SU-DHL-6 (cell line): ENCODE measurements around the gene SLC25A25.

Experiments used
- H2AFZ ChIP-seq: fragments of 200-600 bp; sonication (generic); 2 replicates; pipeline ENCODE4 v1.6.1; 2014; ENCODE audit warnings: low read depth, mild to moderate bottlenecking, moderate library complexity, mixed read lengths, antibody characterized with exemption, low read length; ENCODE audit not compliant: severe bottlenecking
- H3F3A ChIP-seq: fragments of 200-600 bp; shearing (Covaris generic); 2 replicates; pipeline ENCODE4 v1.6.0; 2016; ENCODE audit warnings: antibody characterized with exemption, mild to moderate bottlenecking; ENCODE audit not compliant: insufficient read depth
- H3K27ac ChIP-seq: fragments of 200-600 bp; sonication (generic); 2 replicates; pipeline ENCODE4 v1.5.1; 2016; ENCODE audit warnings: low read depth, mild to moderate bottlenecking, low read length, moderate library complexity, mixed read lengths
- H3K27me3 ChIP-seq: fragments of 200-600 bp; sonication (generic), shearing (Covaris generic); 2 replicates; pipeline ENCODE4 v1.6.0; 2014; ENCODE audit warnings: mild to moderate bottlenecking, low read length
- H3K36me3 ChIP-seq: fragments of 200-600 bp; sonication (generic); 2 replicates; pipeline ENCODE4 v1.6.1; 2014; ENCODE audit warnings: mild to moderate bottlenecking, low read length, mixed read lengths
- H3K4me2 ChIP-seq: fragments of 300-600, 200-600 bp; shearing (Covaris generic), sonication (generic); 2 replicates; pipeline ENCODE4 v1.6.0; 2014; ENCODE audit warnings: low read length, low read depth, mild to moderate bottlenecking; ENCODE audit not compliant: poor library complexity, severe bottlenecking
- H3K4me3 ChIP-seq: fragments of 200-600 bp; sonication (generic); 2 replicates; pipeline ENCODE4 v1.5.1; 2014; ENCODE audit warnings: antibody characterized with exemption, low read length, mild to moderate bottlenecking, mixed read lengths; ENCODE audit not compliant: insufficient read depth, poor library complexity, severe bottlenecking
- H3K79me2 ChIP-seq: fragments of 200-600 bp; sonication (generic); 2 replicates; pipeline ENCODE4 v1.6.1; 2014; ENCODE audit warnings: mild to moderate bottlenecking, low read length, moderate library complexity; ENCODE audit not compliant: insufficient read depth
- H3K9ac ChIP-seq: fragments of 200-600 bp; sonication (generic); 2 replicates; pipeline ENCODE4 v1.7.0; 2014; ENCODE audit warnings: mild to moderate bottlenecking, low read length
- H3K9me2 ChIP-seq: fragments of 200-600 bp; sonication (generic); replicated peaks from 2 replicates; pipeline ENCODE4 v1.6.1; 2014; ENCODE audit warnings: low read length; ENCODE audit not compliant: insufficient read depth
- H3K9me3 ChIP-seq: fragments of 200-600 bp; sonication (generic); 2 replicates; pipeline ENCODE4 v1.6.1; 2014; ENCODE audit warnings: low read length, mixed read lengths; ENCODE audit not compliant: insufficient read depth
- H4K20me1 ChIP-seq: fragments of 200-600 bp; sonication (generic); 2 replicates; pipeline ENCODE4 v1.6.1; 2014; ENCODE audit warnings: low read depth, mild to moderate bottlenecking, antibody characterized with exemption, low read length, moderate library complexity, mixed read lengths
- CTCF ChIP-seq: fragments of 200-600 bp; sonication (generic); IDR thresholded peaks from one replicate; pipeline ENCODE4 v1.5.1; 2017; ENCODE audit warnings: antibody characterized with exemption, mild to moderate bottlenecking, low read length, moderate library complexity; ENCODE audit not compliant: insufficient read depth, poor library complexity, severe bottlenecking
- EZH2phosphoT487 ChIP-seq: fragments of 200-600 bp; sonication (generic), shearing (Covaris generic); conservative IDR thresholded peaks from 2 replicates; pipeline ENCODE4 v1.6.1; 2018; ENCODE audit warnings: mild to moderate bottlenecking, antibody characterized with exemption, low read length, moderate library complexity, mixed read lengths

SLC25A25 gene

GRCh38 chr9:128072144-128073021 is 4.4 kb downstream of the SLC25A25 start:
- Histone ChIP-seq H3F3A (peaks cover 37% of the 10 kb centered on the region), H3K27ac (peak overlapping the region; percentile 93), H3K79me2 (peaks cover 78% of the 10 kb centered on the region), H3K36me3 (no peaks in the 10 kb centered on the region), H3K9ac (peak overlapping the region; percentile 44), H3K27me3 (no peaks in the 10 kb centered on the region), H2AFZ (no peak overlapping the region), H3K4me2 (peak overlapping the region; percentile 73), H3K9me3 (no peaks in the 10 kb centered on the region), H3K9me2 (no peaks in the 10 kb centered on the region), H4K20me1 (no peaks in the 10 kb centered on the region), H3K4me3 (peak overlapping the region; percentile 26)
- no peak for TF ChIP-seq EZH2phosphoT487
- TF ChIP-seq CTCF = no peak

GRCh38 chr9:128073253-128073886 is 5.3 kb downstream of the SLC25A25 start:
- no peaks in the 10 kb centered on the region for H3K36me3 ChIP-seq
- peaks cover 86% of the 10 kb centered on the region for H3K79me2 ChIP-seq
- H3K4me3 ChIP-seq = peak overlapping the region; percentile 26
- H3K27me3 ChIP-seq = no peaks in the 10 kb centered on the region
- no peak for TF ChIP-seq EZH2phosphoT487
- no peak for TF ChIP-seq CTCF
- peak overlapping the region; percentile 44 for H3K9ac ChIP-seq
- no peaks in the 10 kb centered on the region for H3K9me2 ChIP-seq
- H3F3A ChIP-seq = peaks cover 37% of the 10 kb centered on the region
- peak overlapping the region; percentile 73 for H3K4me2 ChIP-seq
- no peaks in the 10 kb centered on the region for H4K20me1 ChIP-seq
- no peak overlapping the region for H2AFZ ChIP-seq
- H3K9me3 ChIP-seq = no peaks in the 10 kb centered on the region
- peak overlapping the region; percentile 93 for H3K27ac ChIP-seq

- Histone ChIP-seq H3F3A (peaks cover 20% of the 10 kb centered on the region), H3K27ac (no peak overlapping the region), H3K9me2 (no peaks in the 10 kb centered on the region), H3K36me3 (no peaks in the 10 kb centered on the region), H3K79me2 (peaks cover 87% of the 10 kb centered on the region), H3K9ac (no peak overlapping the region), H3K4me2 (no peak overlapping the region), H3K4me3 (no peak overlapping the region), H4K20me1 (no peaks in the 10 kb centered on the region), H3K27me3 (no peaks in the 10 kb centered on the region), H2AFZ (no peak overlapping the region), H3K9me3 (no peaks in the 10 kb centered on the region)
- TF ChIP-seq CTCF = no peak
- no peak for TF ChIP-seq EZH2phosphoT487
Observed at GRCh38 chr9:128077847-128078503, 9.9 kb downstream of the SLC25A25 start.
